Prostate gland (tissue), 2 donors: ENCODE measurements around the gene NLRP9.

Experiments
- POLR2A ChIP-seq: fragments of 450-650 bp; IDR thresholded peaks from one replicate; pipeline ENCODE4 v1.6.1; 2016; ENCODE audit warnings: antibody characterized with exemption, mild to moderate bottlenecking
- TF ChIP-seq, protein P1 (sequence below), 4 experiments: fragments of 200-600 bp in 2 of 4; fragments of 450-650 bp in 2 of 4; sonication (generic) in 2 of 4; IDR thresholded peaks; 1 replicate in 3 of 4; 2 replicates in 1 of 4; pipeline ENCODE4 v1.5.1; 2016 to 2019; ENCODE audit warnings: antibody characterized with exemption in 4 of 4, mild to moderate bottlenecking in 2 of 4, moderate library complexity in 2 of 4

DNA sequence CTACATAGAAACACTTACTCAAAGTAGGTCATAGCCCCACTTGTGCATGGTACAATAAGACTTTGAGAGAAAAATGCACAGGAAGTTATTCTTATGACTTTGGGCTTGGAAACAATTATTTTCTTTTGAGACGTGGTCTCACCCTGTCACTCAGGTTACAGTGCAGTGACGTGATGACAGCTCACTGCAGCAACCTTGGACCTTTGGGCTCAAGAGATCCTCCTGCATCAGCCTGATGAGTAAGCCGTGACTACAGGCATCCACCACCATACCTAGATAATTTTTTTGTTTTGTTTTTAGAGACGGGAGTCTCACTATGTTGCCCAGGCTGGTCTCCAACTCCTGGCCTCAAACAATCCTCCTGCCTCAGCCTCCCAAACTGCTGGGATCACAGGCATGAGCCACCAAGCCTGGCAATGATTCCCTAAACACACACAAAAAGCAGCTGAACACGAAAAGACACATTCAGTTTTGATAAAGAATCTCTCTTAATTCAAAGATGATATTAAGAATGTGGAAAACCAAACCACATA, 17.9 kb downstream of the NLRP9 start:
- TF ChIP-seq, protein P1, sequence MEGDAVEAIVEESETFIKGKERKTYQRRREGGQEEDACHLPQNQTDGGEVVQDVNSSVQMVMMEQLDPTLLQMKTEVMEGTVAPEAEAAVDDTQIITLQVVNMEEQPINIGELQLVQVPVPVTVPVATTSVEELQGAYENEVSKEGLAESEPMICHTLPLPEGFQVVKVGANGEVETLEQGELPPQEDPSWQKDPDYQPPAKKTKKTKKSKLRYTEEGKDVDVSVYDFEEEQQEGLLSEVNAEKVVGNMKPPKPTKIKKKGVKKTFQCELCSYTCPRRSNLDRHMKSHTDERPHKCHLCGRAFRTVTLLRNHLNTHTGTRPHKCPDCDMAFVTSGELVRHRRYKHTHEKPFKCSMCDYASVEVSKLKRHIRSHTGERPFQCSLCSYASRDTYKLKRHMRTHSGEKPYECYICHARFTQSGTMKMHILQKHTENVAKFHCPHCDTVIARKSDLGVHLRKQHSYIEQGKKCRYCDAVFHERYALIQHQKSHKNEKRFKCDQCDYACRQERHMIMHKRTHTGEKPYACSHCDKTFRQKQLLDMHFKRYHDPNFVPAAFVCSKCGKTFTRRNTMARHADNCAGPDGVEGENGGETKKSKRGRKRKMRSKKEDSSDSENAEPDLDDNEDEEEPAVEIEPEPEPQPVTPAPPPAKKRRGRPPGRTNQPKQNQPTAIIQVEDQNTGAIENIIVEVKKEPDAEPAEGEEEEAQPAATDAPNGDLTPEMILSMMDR (IDR thresholded peaks at IDR 0.05) = no peak
- no peak for TF ChIP-seq POLR2A
